Measurements from ENCODE around the gene SMYD3. TPM values are rescaled to one million over a fixed set of nuclear protein-coding genes. Genes with fewer than 3 reads are reported as not detected.

Gene SMYD3
- total RNA-seq, 4 donors from 2014 or later: 11.6 to 26.9 (median 18.3) TPM

DNA sequence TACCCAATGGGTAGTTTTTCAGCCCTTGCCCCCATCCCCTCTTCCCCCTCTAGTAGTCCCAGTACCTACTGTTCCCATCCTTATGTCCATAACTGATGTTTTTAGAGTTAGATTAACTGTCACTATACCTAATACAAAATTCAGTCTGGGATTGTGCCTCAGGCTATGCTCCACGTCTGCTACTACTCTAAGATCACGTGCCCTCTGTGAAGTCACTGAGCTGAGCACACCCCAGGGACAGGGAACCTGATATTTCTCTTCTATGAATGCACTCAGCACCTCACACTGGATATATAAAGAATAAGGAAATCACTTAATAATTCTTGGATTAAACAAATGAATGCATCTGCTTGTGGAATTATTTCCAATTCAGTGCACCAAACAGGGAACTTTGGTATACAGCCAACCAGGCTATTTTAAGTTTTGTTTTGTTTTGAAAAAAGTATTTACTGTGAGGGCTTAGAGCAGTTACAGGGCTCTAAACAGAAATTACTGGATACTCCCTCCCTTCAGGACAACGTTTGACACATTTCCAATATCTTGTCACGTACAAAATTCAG lies 307.9 kb downstream of the SMYD3 start:
- TF ChIP-seq POLR2AphosphoS5 (IDR thresholded peaks at IDR 0.05) (no peak), EP300 (IDR thresholded peaks at IDR 0.05) (no peak), POLR2A (IDR thresholded peaks at IDR 0.05) (no peak)
- TF ChIP-seq, protein P1, sequence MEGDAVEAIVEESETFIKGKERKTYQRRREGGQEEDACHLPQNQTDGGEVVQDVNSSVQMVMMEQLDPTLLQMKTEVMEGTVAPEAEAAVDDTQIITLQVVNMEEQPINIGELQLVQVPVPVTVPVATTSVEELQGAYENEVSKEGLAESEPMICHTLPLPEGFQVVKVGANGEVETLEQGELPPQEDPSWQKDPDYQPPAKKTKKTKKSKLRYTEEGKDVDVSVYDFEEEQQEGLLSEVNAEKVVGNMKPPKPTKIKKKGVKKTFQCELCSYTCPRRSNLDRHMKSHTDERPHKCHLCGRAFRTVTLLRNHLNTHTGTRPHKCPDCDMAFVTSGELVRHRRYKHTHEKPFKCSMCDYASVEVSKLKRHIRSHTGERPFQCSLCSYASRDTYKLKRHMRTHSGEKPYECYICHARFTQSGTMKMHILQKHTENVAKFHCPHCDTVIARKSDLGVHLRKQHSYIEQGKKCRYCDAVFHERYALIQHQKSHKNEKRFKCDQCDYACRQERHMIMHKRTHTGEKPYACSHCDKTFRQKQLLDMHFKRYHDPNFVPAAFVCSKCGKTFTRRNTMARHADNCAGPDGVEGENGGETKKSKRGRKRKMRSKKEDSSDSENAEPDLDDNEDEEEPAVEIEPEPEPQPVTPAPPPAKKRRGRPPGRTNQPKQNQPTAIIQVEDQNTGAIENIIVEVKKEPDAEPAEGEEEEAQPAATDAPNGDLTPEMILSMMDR (IDR thresholded peaks at IDR 0.05): no peak
- WGBS, 2 donors (ENCODE audit: low coverage in 1 of 2): 40 to 81% methylated on average over 4 of the region's 4 CpGs
- Histone ChIP-seq H3K36me3 (no peaks in the 10 kb centered on the region), H3K27me3 (no peaks in the 10 kb centered on the region), H3K4me1 (peaks cover 0 to 7% (median 0%) of the 10 kb centered on the region in 3 donors), H3K27ac (no peak overlapping the region), H3K4me3 (no peak overlapping the region), H3K9me3 (no peaks in the 10 kb centered on the region)
- ATAC-seq: no peak

DNA sequence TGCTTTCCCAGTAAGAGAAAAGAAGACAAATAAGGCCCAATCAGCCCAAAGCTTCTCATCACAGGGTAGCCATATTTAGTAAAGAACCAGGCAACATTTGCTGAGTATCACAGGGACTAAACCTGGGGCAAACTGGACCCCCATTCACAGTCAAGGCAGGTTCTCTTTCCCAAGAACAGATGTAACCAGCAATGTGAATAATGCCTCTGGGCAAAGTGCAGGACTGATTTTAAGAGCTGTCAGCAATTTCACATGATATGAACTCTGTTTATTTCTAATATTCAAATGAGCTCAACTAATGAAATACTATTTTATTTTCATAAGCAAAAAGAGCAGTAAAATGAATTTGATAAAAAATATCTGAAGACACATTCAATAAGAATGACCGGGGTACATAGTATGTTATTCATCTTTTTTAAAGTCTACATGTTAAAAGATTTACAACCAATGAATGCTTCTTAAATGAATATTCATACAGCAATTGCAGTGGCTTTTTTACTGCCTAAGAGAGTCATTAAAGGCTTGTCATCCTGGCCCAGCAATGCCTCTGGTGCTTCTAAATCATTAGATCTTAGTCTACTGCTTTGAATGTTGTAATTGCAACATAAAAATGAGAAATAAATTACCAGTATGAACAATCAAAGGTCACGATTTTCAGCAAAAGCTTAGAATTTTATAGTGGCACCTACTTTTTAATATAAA lies 308.8 kb downstream of the SMYD3 start:
- peaks cover 0 to 7% (median 0%) of the 10 kb centered on the region in 3 donors for H3K4me1 ChIP-seq
- no peaks in the 10 kb centered on the region for H3K36me3 ChIP-seq
- no peak overlapping the region for H3K4me3 ChIP-seq
- H3K27me3 ChIP-seq: no peaks in the 10 kb centered on the region
- H3K27ac ChIP-seq: no peak overlapping the region
- ATAC-seq: no peak
- TF ChIP-seq POLR2A (IDR thresholded peaks at IDR 0.05): no peak
- TF ChIP-seq, protein P1 (IDR thresholded peaks at IDR 0.05): no peak
- no peak for TF ChIP-seq POLR2AphosphoS5 (IDR thresholded peaks at IDR 0.05)
- TF ChIP-seq EP300 (IDR thresholded peaks at IDR 0.05): no peak
- 88% methylated on average over 2 of the region's 2 CpGs for WGBS, 2 donors (ENCODE audit: low coverage in 1 of 2)
- H3K9me3 ChIP-seq: no peaks in the 10 kb centered on the region

DNA sequence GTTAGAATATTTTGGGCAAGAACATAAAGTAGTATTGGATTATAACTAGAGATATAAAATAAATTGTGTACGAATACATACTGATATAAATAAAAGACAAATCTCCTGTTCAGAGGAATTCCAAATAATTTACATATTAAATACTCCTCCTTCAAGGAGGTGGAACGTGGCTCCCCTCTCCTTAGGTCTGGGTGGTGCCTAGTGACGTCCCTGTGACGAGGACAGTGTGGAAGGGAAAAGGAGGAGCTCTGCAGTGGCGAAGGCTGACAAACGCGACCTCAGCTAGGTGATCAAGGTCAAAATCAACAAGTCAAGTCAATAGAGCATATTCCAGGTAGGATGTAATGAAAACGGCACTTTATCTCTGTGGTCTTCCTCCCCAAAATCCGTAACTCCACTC lies 310.0 kb downstream of the SMYD3 start:
- Histone ChIP-seq H3K4me3 (no peak overlapping the region), H3K9me3 (no peaks in the 10 kb centered on the region), H3K27me3 (no peaks in the 10 kb centered on the region), H3K36me3 (no peaks in the 10 kb centered on the region), H3K4me1 (peaks cover 0 to 7% (median 0%) of the 10 kb centered on the region in 3 donors), H3K27ac (no peak overlapping the region)
- ATAC-seq: no peak
- WGBS, 2 donors (ENCODE audit: low coverage in 1 of 2): 85 to 90% methylated on average over 9 of the region's 9 CpGs
- no peak for TF ChIP-seq POLR2AphosphoS5 (IDR thresholded peaks at IDR 0.05)
- TF ChIP-seq, protein P1 (IDR thresholded peaks at IDR 0.05): no peak
- no peak for TF ChIP-seq POLR2A (IDR thresholded peaks at IDR 0.05)
- TF ChIP-seq EP300 (IDR thresholded peaks at IDR 0.05): no peak

DNA sequence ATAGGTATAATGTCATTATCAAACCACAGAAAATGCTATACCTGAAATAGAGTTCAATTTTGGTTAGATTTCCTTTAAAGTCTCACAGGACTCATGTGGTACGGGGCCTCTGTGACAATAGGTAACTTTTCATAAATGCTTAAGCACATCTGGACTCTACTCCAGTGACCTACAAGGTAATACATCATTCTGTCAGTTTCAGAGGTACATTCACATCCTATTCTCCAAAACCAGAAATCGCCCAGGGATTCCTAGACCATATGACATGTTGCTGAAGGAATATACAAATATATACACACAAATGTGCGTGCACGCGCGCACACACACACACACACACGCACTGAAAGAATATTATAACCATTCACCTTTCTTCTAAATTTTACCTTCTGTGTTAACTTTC lies 311.8 kb downstream of the SMYD3 start:
- no peaks in the 10 kb centered on the region for H3K27me3 ChIP-seq
- TF ChIP-seq, protein P1 (IDR thresholded peaks at IDR 0.05): no peak
- TF ChIP-seq POLR2AphosphoS5 (IDR thresholded peaks at IDR 0.05) (no peak), POLR2A (IDR thresholded peaks at IDR 0.05) (no peak), EP300 (IDR thresholded peaks at IDR 0.05) (no peak)
- H3K4me1 ChIP-seq: peaks cover 0 to 7% (median 0%) of the 10 kb centered on the region in 3 donors
- no peaks in the 10 kb centered on the region for H3K36me3 ChIP-seq
- no peak overlapping the region for H3K4me3 ChIP-seq
- 75 to 95% methylated on average over 7 of the region's 7 CpGs for WGBS, 2 donors (ENCODE audit: low coverage in 1 of 2)
- no peak for ATAC-seq
- no peaks in the 10 kb centered on the region for H3K9me3 ChIP-seq
- no peak overlapping the region for H3K27ac ChIP-seq

DNA sequence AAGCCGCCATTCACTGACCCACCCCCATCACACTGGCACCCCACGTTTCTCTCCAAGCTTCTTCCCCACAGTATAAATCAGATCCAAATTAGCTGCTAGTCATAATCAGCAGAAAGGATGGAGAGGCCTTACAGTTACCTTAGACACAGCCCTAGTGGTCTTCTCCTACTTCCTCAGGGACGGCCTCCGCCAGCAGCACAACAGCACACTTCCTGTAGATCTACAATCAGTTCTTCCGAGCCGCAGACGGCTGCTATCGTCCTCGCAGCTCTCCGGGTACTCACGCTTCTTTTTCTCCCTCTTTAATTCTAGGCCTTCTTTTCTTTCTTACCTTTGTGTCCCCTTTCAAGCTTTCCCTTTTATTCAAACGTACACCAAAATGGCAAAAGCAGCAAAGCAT lies 313.5 kb downstream of the SMYD3 start:
- ATAC-seq: no peak
- Histone ChIP-seq H3K9me3 (no peaks in the 10 kb centered on the region), H3K4me1 (no peaks in the 10 kb centered on the region), H3K4me3 (no peak overlapping the region), H3K27me3 (no peaks in the 10 kb centered on the region), H3K36me3 (no peaks in the 10 kb centered on the region), H3K27ac (no peak overlapping the region)
- TF ChIP-seq EP300 (IDR thresholded peaks at IDR 0.05) (no peak), POLR2A (IDR thresholded peaks at IDR 0.05) (no peak), POLR2AphosphoS5 (IDR thresholded peaks at IDR 0.05) (no peak)
- TF ChIP-seq, protein P1 (IDR thresholded peaks at IDR 0.05): no peak
- 84 to 90% methylated on average over 3 to 12 of the region's 12 CpGs for WGBS, 2 donors (ENCODE audit: low coverage in 1 of 2)

Measured in gastroesophageal sphincter (tissue), 4 donors.